ENCODE results near the gene PYDC1. TPM values are rescaled to one million over a fixed set of nuclear protein-coding genes. Genes with fewer than 3 reads are reported as not detected.

PYDC1 gene
- total RNA-seq, 1 experiment from 2014 or later: not detected

DNA sequence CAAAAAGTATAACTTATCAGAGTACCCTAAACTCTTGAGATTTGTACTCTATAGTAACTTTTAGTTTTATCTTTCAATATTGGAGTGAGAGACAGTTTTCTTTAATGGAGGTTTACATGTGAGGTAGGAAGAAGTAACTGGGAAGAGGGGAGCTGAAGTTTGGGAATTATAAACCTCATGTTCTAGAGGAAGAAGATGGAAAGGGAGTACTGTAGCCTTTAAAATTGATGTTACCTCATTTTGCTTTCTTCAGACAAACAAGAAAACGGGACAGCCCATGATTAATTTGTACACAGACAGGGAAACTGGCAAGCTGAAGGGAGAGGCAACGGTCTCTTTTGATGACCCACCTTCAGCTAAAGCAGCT, 27.5 kb downstream of the PYDC1 start:
- H3K4me1 Mint-ChIP-seq (ENCODE audit: low read depth, unreplicated experiment): peaks cover 42% of the 10 kb centered on the region
- DNase-seq: no peak
- no peak overlapping the region for H3K4me3 Mint-ChIP-seq (ENCODE audit: low read depth, unreplicated experiment)
- TF ChIP-seq CTCF (IDR thresholded peaks at IDR 0.05; ENCODE audit: unreplicated experiment): no peak
- peaks cover 100% of the 10 kb centered on the region for H3K36me3 Mint-ChIP-seq (ENCODE audit: insufficient read depth, unreplicated experiment)
- CTCF ChIA-PET: no interaction called here
- peak overlapping the region; percentile 63 for H3K27ac Mint-ChIP-seq (ENCODE audit: unreplicated experiment)
- H3K27me3 Mint-ChIP-seq (ENCODE audit: unreplicated experiment): no peaks in the 10 kb centered on the region
- intact Hi-C loops (cut with micrococcal nuclease; ENCODE audit: unreplicated experiment): loop anchor here (10.0 kb wide), 1 partner anchor 195 kb away; no protein-coding TSS in a partner anchor
- no peaks in the 10 kb centered on the region for H3K9me3 Mint-ChIP-seq (ENCODE audit: low read depth, unreplicated experiment)
- no TSS peak for BruUV-seq (replicated peaks)

GRCh38 chr16:31188450-31189411, 28.2 kb downstream of the PYDC1 start:
- BruUV-seq (replicated peaks): no TSS peak
- Mint-ChIP-seq H3K36me3 (ENCODE audit: insufficient read depth, unreplicated experiment) (peaks cover 100% of the 10 kb centered on the region), H3K27me3 (ENCODE audit: unreplicated experiment) (no peaks in the 10 kb centered on the region), H3K4me1 (ENCODE audit: low read depth, unreplicated experiment) (peaks cover 48% of the 10 kb centered on the region), H3K9me3 (ENCODE audit: low read depth, unreplicated experiment) (no peaks in the 10 kb centered on the region), H3K27ac (ENCODE audit: unreplicated experiment) (no peak overlapping the region), H3K4me3 (ENCODE audit: low read depth, unreplicated experiment) (no peak overlapping the region)
- CTCF ChIA-PET: no interaction called here
- intact Hi-C loops (cut with micrococcal nuclease; ENCODE audit: unreplicated experiment): loop anchor here (10.0 kb wide), 1 partner anchor 196 kb away; no protein-coding TSS in a partner anchor
- no peak for DNase-seq
- TF ChIP-seq CTCF (IDR thresholded peaks at IDR 0.05; ENCODE audit: unreplicated experiment): no peak

DNA sequence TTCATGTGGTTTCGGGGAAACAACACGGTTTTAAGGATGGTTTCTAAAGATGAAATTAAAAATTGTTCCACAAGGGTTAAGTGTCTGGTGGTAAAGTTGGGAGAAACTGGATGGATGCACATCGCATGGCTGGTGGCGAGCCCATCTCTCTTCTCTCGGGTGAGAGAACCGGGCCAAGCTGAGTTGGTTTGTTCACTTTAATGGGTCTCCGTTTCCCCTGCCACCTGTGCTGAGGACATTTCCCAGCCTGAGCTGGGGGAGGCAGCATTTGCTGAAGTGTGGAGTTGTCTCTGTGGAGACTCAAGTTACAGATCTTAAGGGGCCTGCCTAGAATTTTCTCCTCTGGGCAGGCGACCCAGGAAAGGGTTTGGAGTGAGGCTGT, 29.1 kb downstream of the PYDC1 start:
- no TSS peak for BruUV-seq (replicated peaks)
- DNase-seq: no peak
- H3K36me3 Mint-ChIP-seq (ENCODE audit: insufficient read depth, unreplicated experiment): peaks cover 100% of the 10 kb centered on the region
- no peak overlapping the region for H3K27ac Mint-ChIP-seq (ENCODE audit: unreplicated experiment)
- intact Hi-C loops (cut with micrococcal nuclease; ENCODE audit: unreplicated experiment): loop anchor here (10.0 kb wide), 1 partner anchor 197 kb away; no protein-coding TSS in a partner anchor
- no peaks in the 10 kb centered on the region for H3K27me3 Mint-ChIP-seq (ENCODE audit: unreplicated experiment)
- no peak for TF ChIP-seq CTCF (IDR thresholded peaks at IDR 0.05; ENCODE audit: unreplicated experiment)
- CTCF ChIA-PET: interaction anchor here (1.0 kb wide), 1 partner anchor 15 kb away, joined by 3 read pairs; the partner anchor contains the start of gene PYCARD
- no peaks in the 10 kb centered on the region for H3K9me3 Mint-ChIP-seq (ENCODE audit: low read depth, unreplicated experiment)
- H3K4me3 Mint-ChIP-seq (ENCODE audit: low read depth, unreplicated experiment): no peak overlapping the region
- peaks cover 57% of the 10 kb centered on the region for H3K4me1 Mint-ChIP-seq (ENCODE audit: low read depth, unreplicated experiment)

GRCh38 chr16:31186930-31187807, 29.8 kb downstream of the PYDC1 start:
- Mint-ChIP-seq H3K4me1 (ENCODE audit: low read depth, unreplicated experiment) (peaks cover 64% of the 10 kb centered on the region), H3K4me3 (ENCODE audit: low read depth, unreplicated experiment) (no peak overlapping the region), H3K9me3 (ENCODE audit: low read depth, unreplicated experiment) (no peaks in the 10 kb centered on the region), H3K27me3 (ENCODE audit: unreplicated experiment) (no peaks in the 10 kb centered on the region), H3K27ac (ENCODE audit: unreplicated experiment) (peak overlapping the region; percentile 8), H3K36me3 (ENCODE audit: insufficient read depth, unreplicated experiment) (peaks cover 100% of the 10 kb centered on the region)
- CTCF ChIA-PET: interaction anchor here (0.5 to 1.0 kb wide), 2 partner anchors 16 to 29 kb away, joined by 3 read pairs; partner anchors contain the start of gene PYCARD
- intact Hi-C loops (cut with micrococcal nuclease; ENCODE audit: unreplicated experiment): loop anchor here (10.0 kb wide), 1 partner anchor 198 kb away; no protein-coding TSS in a partner anchor
- BruUV-seq (replicated peaks): no TSS peak
- DNase-seq: no peak
- no peak for TF ChIP-seq CTCF (IDR thresholded peaks at IDR 0.05; ENCODE audit: unreplicated experiment)
